Heart right ventricle (tissue), 16 donors: ENCODE measurements around the gene SLC49A3. TPM values are rescaled to one million over a fixed set of nuclear protein-coding genes. Genes with fewer than 3 reads are reported as not detected.
"Not testable (repeated sequence)": the region's sequence is repeated elsewhere in the genome, so short reads cannot be mapped to it uniquely, and the experiment has no call there.

Experiments used
- ATAC-seq, 8 donors: fragments of 200-7000 bp; cut with Tn5 transposase; one replicate each; pipeline ENCODE4 v1.9.1; 2020; ENCODE audit warnings: mild to moderate bottlenecking in 8 of 8, moderate library complexity in 8 of 8, moderate number of reproducible peaks in 1 of 8
- DNase-seq, 2 donors: peaks; one replicate each; pipeline ENCODE4 v3.0.0-alpha.2; 2020
- H3K27ac ChIP-seq, 10 donors: fragments of 200-600 bp; sonication (generic) in 2 of 10; one replicate each; pipeline versions ENCODE4 v1.5.0 to v1.8.0; 2020 to 2022; ENCODE audit warnings: mild to moderate bottlenecking in 3 of 10
- H3K27me3 ChIP-seq, 7 donors: fragments of 200-600 bp; one replicate each; pipeline ENCODE4 v1.8.0; 2021 to 2022; ENCODE audit warnings: mild to moderate bottlenecking in 2 of 7
- H3K36me3 ChIP-seq, 9 donors: fragments of 200-600 bp; sonication (generic) in 1 of 9; one replicate each; pipeline versions ENCODE4 v1.5.0 to v1.8.0; 2020 to 2022; ENCODE audit warnings: mild to moderate bottlenecking in 2 of 9
- H3K4me1 ChIP-seq, 9 donors: fragments of 200-600 bp; sonication (generic) in 1 of 9; one replicate each; pipeline versions ENCODE4 v1.5.0 to v1.8.0; 2020 to 2022; ENCODE audit warnings: mild to moderate bottlenecking in 4 of 9
- H3K4me3 ChIP-seq, 10 donors: fragments of 200-600 bp; sonication (generic) in 2 of 10; one replicate each; pipeline versions ENCODE4 v1.5.0 to v1.8.0; 2020 to 2022; ENCODE audit warnings: mild to moderate bottlenecking in 7 of 10, moderate library complexity in 2 of 10
- H3K9me3 ChIP-seq, 11 donors: fragments of 200-600 bp in 10 of 11; sonication (generic) in 2 of 11; one replicate each; pipeline versions ENCODE4 v1.5.0 to v1.8.0; 2013 to 2022; ENCODE audit warnings: mild to moderate bottlenecking in 2 of 11, control low read depth in 1 of 11, moderate library complexity in 1 of 11
- WGBS, 2 donors: extraction: QIAGEN DNeasy Blood & Tissue Kit; methylation state at CpG; one replicate each; pipeline ENCODE4 v1.1.7; 2013; ENCODE audit warnings: inconsistent platforms in 1 of 2; 5-methylcytosine and 5-hydroxymethylcytosine counted together
- intact Hi-C, 10 donors: fragments of 100-400 bp; cut with DNase I; formaldehyde crosslinking; loops; one replicate each; pipeline versions ENCODE4 v1.11.1 to v1.14.2; 2022
- polyA plus RNA-seq, 2 donors: library from polyadenylated mRNA; stranded (reverse); fragments of 200-250 nt; gene quantifications; one replicate each; pipeline ENCODE4 v1.2.3, GENCODE V29; 2013
- total RNA-seq, 10 donors: library from RNA; stranded (reverse); fragmentation: NEBNext Ultra II Directional in 3 of 10; extraction: Animal tissue kit (Norgen Biotek cat#: 25700) in 3 of 10; gene quantifications; one replicate each; pipeline versions ENCODE4 v1.2.1 to v1.2.4, GENCODE V29; 2021 to 2023
- TF ChIP-seq, protein P1 (sequence below), 9 donors: fragments of 200-600 bp; sonication (generic) in 2 of 9; IDR thresholded peaks; one replicate each; pipeline versions ENCODE4 v1.5.0 to v1.8.0; 2021 to 2022; ENCODE audit warnings: antibody characterized with exemption in 9 of 9, mild to moderate bottlenecking in 5 of 9, moderate library complexity in 1 of 9
- donor health status: Arrhythmogenic right ventricular cardiomyopathy.
- donor health status: ischemic (EF 13 %, LVEDD 7.1; RV severe dilation, severe dysfunction).
- donor health status: healthy with polysubstance abuse.
- donor health status: DM: no; HTN: yes; CAD: no.
- donor health status: DM: no; HTN: no; CAD: no.
- donor health status: ischemic (EF 25% LVEDD 6.9; RV normal size, moderate dysfunction).
- donor health status: ischemic (EF 25% LVEDD 5.7; RV mildly dilated, moderate dysfunction).
- donor health status: healthy.
- donor health status: DM: yes; HTN: yes; CAD: no.
- donor health status: Ischemic cardiomyopathy.
- donor health status: ischemic (EF 35%, LVEDD 5.7; RV mildly dilated, moderate dysfunction).
- donor health status: nonischemic (EF 11% LVEDD 7.7; RV severe dilation, severe dysfunction).
- donor health status: DM: yes; HTN: yes; CAD: no.
- donor health status: PGD.
- donor health status: ischemic (EF 29% LVEDD 5.4; RV normal size, mild dysfunction).
- donor health status: nonischemic (EF 23%, LVEDD 6.1; RV moderate dilation, normal function).

Gene SLC49A3
- total and polyA plus RNA-seq, 12 donors, result 8.8 to 28.5 (median 12.3) TPM

DNA sequence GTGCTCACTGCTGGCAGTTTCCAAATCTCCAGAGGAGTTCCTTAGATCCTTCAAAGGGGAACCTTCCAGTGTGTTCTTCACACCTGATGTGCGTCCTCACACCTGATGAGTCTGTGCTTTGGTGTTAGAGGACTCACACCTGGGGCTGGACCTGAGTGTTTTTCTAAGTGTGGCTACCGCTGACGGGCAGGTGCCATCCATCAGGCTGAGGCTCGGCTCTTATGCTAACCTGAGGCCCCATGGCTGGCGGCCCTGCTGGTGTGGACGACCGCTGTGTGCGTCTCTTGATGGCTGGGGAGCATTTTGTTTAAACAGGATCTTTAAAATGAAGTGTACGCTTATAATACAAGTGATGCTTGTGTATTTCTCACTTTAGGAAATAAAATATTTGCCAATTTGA, 45.1 kb upstream of the SLC49A3 start:
- H3K27ac ChIP-seq, result no peak overlapping the region
- TF ChIP-seq, protein P1, sequence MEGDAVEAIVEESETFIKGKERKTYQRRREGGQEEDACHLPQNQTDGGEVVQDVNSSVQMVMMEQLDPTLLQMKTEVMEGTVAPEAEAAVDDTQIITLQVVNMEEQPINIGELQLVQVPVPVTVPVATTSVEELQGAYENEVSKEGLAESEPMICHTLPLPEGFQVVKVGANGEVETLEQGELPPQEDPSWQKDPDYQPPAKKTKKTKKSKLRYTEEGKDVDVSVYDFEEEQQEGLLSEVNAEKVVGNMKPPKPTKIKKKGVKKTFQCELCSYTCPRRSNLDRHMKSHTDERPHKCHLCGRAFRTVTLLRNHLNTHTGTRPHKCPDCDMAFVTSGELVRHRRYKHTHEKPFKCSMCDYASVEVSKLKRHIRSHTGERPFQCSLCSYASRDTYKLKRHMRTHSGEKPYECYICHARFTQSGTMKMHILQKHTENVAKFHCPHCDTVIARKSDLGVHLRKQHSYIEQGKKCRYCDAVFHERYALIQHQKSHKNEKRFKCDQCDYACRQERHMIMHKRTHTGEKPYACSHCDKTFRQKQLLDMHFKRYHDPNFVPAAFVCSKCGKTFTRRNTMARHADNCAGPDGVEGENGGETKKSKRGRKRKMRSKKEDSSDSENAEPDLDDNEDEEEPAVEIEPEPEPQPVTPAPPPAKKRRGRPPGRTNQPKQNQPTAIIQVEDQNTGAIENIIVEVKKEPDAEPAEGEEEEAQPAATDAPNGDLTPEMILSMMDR (IDR thresholded peaks at IDR 0.05), result no peak
- H3K4me1 ChIP-seq, result no peaks in the 10 kb centered on the region
- DNase-seq, result peak in 1 of 2 donors; percentile 4
- no peak overlapping the region for H3K4me3 ChIP-seq
- no peak for ATAC-seq
- no peaks in the 10 kb centered on the region for H3K9me3 ChIP-seq
- peaks cover 4 to 82% (median 54%) of the 10 kb centered on the region in 9 donors for H3K36me3 ChIP-seq
- WGBS, 2 donors, result 95 to 97% methylated on average over 9 of the region's 9 CpGs
- no peaks in the 10 kb centered on the region for H3K27me3 ChIP-seq
- intact Hi-C loops, result no loop called here

DNA sequence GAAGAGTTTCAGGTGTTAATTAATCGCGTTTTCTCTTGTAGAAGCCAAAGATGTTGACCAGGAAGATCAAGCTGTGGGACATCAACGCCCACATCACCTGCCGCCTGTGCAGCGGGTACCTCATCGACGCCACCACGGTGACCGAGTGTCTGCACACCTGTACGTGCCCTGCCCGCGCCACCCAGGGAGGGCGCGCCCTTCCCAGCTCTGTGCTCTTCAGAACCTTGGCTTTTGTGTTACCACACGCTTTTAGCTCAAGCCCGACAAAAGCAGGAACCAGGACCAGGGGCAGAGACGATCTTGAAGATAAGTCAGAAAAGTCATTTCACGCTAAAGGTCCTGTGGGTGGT, 44.7 kb upstream of the SLC49A3 start:
- DNase-seq, result peak in 1 of 2 donors; percentile 6
- Histone ChIP-seq H3K9me3 (no peaks in the 10 kb centered on the region), H3K36me3 (peaks cover under 1 to 82% (median 49%) of the 10 kb centered on the region in 9 donors), H3K4me3 (no peak overlapping the region), H3K4me1 (no peaks in the 10 kb centered on the region), H3K27ac (no peak overlapping the region), H3K27me3 (no peaks in the 10 kb centered on the region)
- ATAC-seq, result no peak
- intact Hi-C loops, result no loop called here
- TF ChIP-seq, protein P1 (IDR thresholded peaks at IDR 0.05), result no peak
- 94 to 96% methylated on average over 18 of the region's 18 CpGs for WGBS, 2 donors

DNA sequence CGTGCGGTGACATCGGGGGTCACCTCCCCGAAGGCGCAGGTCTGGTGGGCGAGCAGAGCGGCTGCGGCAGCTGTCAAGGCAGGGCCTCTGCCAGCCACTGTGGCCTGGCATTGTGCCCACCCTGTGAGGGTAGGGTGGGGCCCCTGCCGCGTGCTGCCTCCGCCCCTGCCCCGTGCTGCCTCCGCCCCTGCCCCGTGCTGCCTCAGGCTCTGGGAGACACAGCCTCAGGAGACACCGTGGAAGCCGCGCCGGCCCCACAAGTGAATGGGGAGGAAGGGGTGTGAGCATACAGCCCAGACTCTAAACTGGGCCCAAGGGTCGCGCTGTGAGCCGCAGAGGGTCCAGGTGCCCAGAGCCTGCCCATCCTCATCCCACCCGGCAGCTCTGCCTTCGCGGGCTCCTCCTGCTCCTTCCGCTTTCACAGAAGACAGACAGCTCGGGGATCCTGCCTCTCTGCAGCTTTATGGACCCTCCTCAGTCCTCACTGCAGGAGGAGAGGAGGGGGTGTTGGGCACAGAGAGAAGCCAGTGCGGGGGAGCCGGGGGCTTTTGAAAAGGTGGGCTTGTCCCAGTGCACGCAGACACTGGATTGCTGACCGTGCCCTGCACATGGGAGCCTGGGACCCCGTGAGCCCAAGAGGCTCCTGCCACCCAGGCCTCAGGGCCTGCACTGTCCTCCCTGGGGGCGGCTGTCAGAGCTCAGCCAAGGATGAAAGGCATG, 44.1 kb upstream of the SLC49A3 start:
- intact Hi-C loops, result no loop called here
- TF ChIP-seq, protein P1 (IDR thresholded peaks at IDR 0.05), result no peak
- DNase-seq (peak in 1 of 2 donors; percentile 23), ATAC-seq (peak in 6 of 8 donors; percentile 17 to 61 (median 44))
- Histone ChIP-seq H3K4me1 (no peaks in the 10 kb centered on the region), H3K27me3 (no peaks in the 10 kb centered on the region), H3K9me3 (no peaks in the 10 kb centered on the region), H3K36me3 (peaks cover 0 to 81% (median 44%) of the 10 kb centered on the region in 9 donors), H3K4me3 (no peak overlapping the region), H3K27ac (no peak overlapping the region)
- 76 to 87% methylated on average over 32 of the region's 32 CpGs for WGBS, 2 donors

DNA sequence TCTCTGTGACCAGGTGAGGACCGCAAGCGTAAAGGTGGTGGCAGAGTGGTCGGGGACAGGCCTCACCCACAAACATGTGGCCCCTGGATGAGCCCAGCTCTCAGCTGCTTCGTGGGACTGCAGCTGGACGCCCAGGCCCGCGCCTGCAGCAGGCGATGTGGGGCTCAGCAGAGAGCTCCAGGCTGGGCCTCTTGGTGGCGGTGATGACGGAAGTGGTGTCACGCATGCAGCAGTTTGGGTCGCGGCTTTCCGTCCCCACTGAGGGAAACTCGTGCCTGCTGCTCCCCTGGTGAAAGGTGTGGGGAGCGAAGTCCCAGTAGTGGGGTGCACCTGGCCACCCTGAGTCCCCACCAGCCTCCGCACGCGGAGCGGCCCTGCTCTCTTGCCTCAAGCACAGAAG, 43.5 kb upstream of the SLC49A3 start:
- Histone ChIP-seq H3K36me3 (peaks cover 0 to 77% (median 38%) of the 10 kb centered on the region in 9 donors), H3K27ac (no peak overlapping the region), H3K4me3 (no peak overlapping the region), H3K27me3 (no peaks in the 10 kb centered on the region), H3K4me1 (peaks cover 0 to 5% (median 0%) of the 10 kb centered on the region in 9 donors), H3K9me3 (no peaks in the 10 kb centered on the region)
- DNase-seq (no peak), ATAC-seq (peak in 2 of 8 donors; percentile 9 to 36)
- TF ChIP-seq, protein P1 (IDR thresholded peaks at IDR 0.05), result no peak
- whole genome bisulfite sequencing, 2 donors, result 94 to 95% methylated on average over 20 of the region's 20 CpGs
- intact Hi-C loops, result no loop called here

DNA sequence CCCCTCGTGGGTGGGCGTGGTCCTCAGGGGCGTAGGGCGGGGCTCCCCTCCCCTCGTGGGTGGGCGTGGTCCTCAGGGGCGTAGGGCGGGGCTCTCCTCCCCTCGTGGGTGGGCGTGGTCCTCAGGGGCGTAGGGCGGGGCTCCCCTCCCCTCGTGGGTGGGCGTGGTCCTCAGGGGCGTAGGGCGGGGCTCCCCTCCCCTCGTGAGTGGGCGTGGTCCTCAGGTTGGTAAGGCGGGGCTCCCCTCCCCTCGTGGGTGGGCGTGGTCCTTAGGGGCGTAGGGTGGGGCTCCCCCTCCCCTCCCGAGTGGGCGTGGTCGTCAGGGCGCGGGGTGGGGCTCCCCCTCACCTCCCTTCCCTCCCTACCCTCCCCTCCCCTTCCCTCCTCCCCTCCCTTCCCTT, 43.0 kb upstream of the SLC49A3 start:
- H3K27me3 ChIP-seq, H3K27ac ChIP-seq, H3K4me3 ChIP-seq, H3K9me3 ChIP-seq, H3K4me1 ChIP-seq, intact Hi-C loops, ATAC-seq, DNase-seq: not testable (repeated sequence)
- 81 to 82% methylated on average over 8 to 26 of the region's 27 CpGs for WGBS, 2 donors
- H3K36me3 ChIP-seq, result peaks cover 0 to 71% (median 37%) of the 10 kb centered on the region in 9 donors

DNA sequence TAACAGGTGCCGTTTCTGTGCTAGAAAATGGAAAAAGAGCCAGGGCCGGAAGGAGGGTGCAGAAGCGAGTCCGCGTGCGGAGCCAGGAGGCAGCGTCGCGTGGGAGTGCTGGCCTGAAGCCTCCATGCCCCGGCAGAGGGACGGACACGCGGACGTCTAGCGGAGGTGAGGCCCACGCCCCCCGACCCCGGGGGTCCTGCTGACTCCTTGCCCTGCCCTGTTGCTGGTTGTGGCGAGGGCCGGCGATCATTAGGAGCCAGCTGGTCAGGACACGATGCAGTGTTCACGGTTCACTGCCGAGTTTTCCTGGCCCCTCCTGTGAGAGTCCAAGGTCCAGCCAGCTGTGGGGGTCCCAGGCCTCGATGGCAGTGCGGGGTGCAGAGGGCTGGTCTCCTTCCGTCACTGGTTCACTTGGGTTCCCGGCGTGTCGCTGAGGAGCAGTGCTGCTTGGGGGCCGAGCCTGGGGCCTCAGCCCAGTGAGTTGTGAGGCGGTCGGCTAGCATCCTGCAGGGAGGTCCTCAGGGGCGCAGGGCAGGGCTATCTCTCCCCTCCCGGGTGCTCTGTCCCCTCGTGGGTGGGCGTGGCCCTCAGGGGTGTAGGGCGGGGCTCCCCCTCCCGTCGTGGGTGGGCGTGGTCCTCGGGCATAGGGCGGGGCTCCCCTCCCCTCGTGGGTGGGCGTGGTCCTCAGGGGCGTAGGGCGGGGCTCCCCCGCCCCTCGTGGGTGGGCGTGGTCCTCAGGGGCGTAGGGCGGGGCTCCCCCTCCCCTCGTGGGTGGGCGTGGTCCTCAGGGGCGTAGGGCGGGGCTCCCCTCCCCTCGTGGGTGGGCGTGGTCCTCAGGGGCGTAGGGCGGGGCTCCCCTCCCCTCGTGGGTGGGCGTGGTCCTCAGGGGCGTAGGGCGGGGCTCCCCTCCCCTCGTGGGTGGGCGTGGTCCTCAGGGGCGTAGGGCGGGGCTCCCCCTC, 42.3 kb upstream of the SLC49A3 start:
- WGBS, 2 donors, result 96% methylated on average over 40 to 43 of the region's 68 CpGs
- H3K9me3 ChIP-seq, H3K27me3 ChIP-seq, H3K4me3 ChIP-seq, DNase-seq, H3K27ac ChIP-seq, ATAC-seq, intact Hi-C loops: not testable (repeated sequence)
- Histone ChIP-seq H3K4me1 (peaks cover 0 to 16% (median 8%) of the 10 kb centered on the region in 9 donors), H3K36me3 (peaks cover 0 to 67% (median 36%) of the 10 kb centered on the region in 9 donors)
